ENCODE measurements around the gene PTPRM. TPM values are rescaled to one million over a fixed set of nuclear protein-coding genes. Genes with fewer than 3 reads are reported as not detected.

The PTPRM gene
- total RNA-seq, 4 donors from 2014 or later: 62.7 to 94.0 (median 76.0) TPM

GRCh38 chr18:7571626-7572025, 4.5 kb downstream of the PTPRM start:
- WGBS: 80% methylated on average over 2 of the region's 2 CpGs
- Histone ChIP-seq H3K36me3 (no peaks in the 10 kb centered on the region), H3K4me1 (peaks cover 36 to 56% (median 43%) of the 10 kb centered on the region in 4 donors), H3K4me3 (no peak overlapping the region), H3K9me3 (no peaks in the 10 kb centered on the region), H3K27me3 (no peaks in the 10 kb centered on the region), H3K27ac (replicated peaks in 1 of 4) (no peak overlapping the region)
- DNase-seq (ENCODE audit: extremely low spot score): no peak
- TF ChIP-seq POLR2AphosphoS5 (IDR thresholded peaks at IDR 0.05) (no peak), POLR2A (IDR thresholded peaks at IDR 0.05; ENCODE audit: low read depth) (no peak), CTCF (IDR thresholded peaks at IDR 0.05) (no peak), EP300 (IDR thresholded peaks at IDR 0.05) (no peak)
- intact Hi-C loops (cut with DNase I): loop anchor here (10.0 kb wide), 3 partner anchors 53 to 813 kb away; no protein-coding TSS in a partner anchor

GRCh38 chr18:7572822-7573221, 5.7 kb downstream of the PTPRM start:
- Histone ChIP-seq H3K27me3 (no peaks in the 10 kb centered on the region), H3K4me3 (no peak overlapping the region), H3K27ac (replicated peaks in 1 of 4) (no peak overlapping the region), H3K36me3 (no peaks in the 10 kb centered on the region), H3K9me3 (no peaks in the 10 kb centered on the region), H3K4me1 (peaks cover 38 to 63% (median 51%) of the 10 kb centered on the region in 4 donors)
- intact Hi-C loops (cut with DNase I): loop anchor here (10.0 kb wide), 3 partner anchors 52 to 812 kb away; no protein-coding TSS in a partner anchor
- TF ChIP-seq EP300 (IDR thresholded peaks at IDR 0.05): no peak
- no peak for TF ChIP-seq CTCF (IDR thresholded peaks at IDR 0.05)
- TF ChIP-seq POLR2A (IDR thresholded peaks at IDR 0.05; ENCODE audit: low read depth): no peak
- TF ChIP-seq POLR2AphosphoS5 (IDR thresholded peaks at IDR 0.05): no peak
- DNase-seq (ENCODE audit: extremely low spot score): no peak
- WGBS: 64% methylated on average over 2 of the region's 2 CpGs

- 76% methylated on average over 2 of the region's 2 CpGs for WGBS
- intact Hi-C loops (cut with DNase I): loop anchor here (10.0 kb wide), 3 partner anchors 49 to 809 kb away; no protein-coding TSS in a partner anchor
- peaks cover 35 to 62% (median 52%) of the 10 kb centered on the region in 4 donors for H3K4me1 ChIP-seq
Observed at GRCh38 chr18:7575465-7576028, 8.4 kb downstream of the PTPRM start.

GRCh38 chr18:7576077-7576476, 9.0 kb downstream of the PTPRM start:
- no peaks in the 10 kb centered on the region for H3K36me3 ChIP-seq
- peaks cover 40 to 62% (median 51%) of the 10 kb centered on the region in 4 donors for H3K4me1 ChIP-seq
- no peak for TF ChIP-seq CTCF (IDR thresholded peaks at IDR 0.05)
- TF ChIP-seq POLR2AphosphoS5 (IDR thresholded peaks at IDR 0.05): no peak
- TF ChIP-seq EP300 (IDR thresholded peaks at IDR 0.05): no peak
- no peaks in the 10 kb centered on the region for H3K9me3 ChIP-seq
- H3K27ac ChIP-seq (replicated peaks in 1 of 4): no peak overlapping the region
- no peak overlapping the region for H3K4me3 ChIP-seq
- DNase-seq (ENCODE audit: extremely low spot score): no peak
- intact Hi-C loops (cut with DNase I): loop anchor here (10.0 kb wide), 3 partner anchors 49 to 809 kb away; no protein-coding TSS in a partner anchor
- no peaks in the 10 kb centered on the region for H3K27me3 ChIP-seq

More at GRCh38 chr18:7575465-7576028, 8.4 kb downstream of the PTPRM start:
- H3K9me3 ChIP-seq: no peaks in the 10 kb centered on the region
- H3K27me3 ChIP-seq: no peaks in the 10 kb centered on the region
- DNase-seq (ENCODE audit: extremely low spot score): no peak
- H3K36me3 ChIP-seq: no peaks in the 10 kb centered on the region
- TF ChIP-seq POLR2AphosphoS5 (IDR thresholded peaks at IDR 0.05): no peak
- no peak for TF ChIP-seq CTCF (IDR thresholded peaks at IDR 0.05)
- TF ChIP-seq EP300 (IDR thresholded peaks at IDR 0.05): no peak
- H3K27ac ChIP-seq (replicated peaks in 1 of 4): no peak overlapping the region
- H3K4me3 ChIP-seq: no peak overlapping the region

GRCh38 chr18:7576685-7577084, 9.6 kb downstream of the PTPRM start:
- DNase-seq (ENCODE audit: extremely low spot score): no peak
- Histone ChIP-seq H3K9me3 (no peaks in the 10 kb centered on the region), H3K27ac (replicated peaks in 1 of 4) (no peak overlapping the region), H3K36me3 (no peaks in the 10 kb centered on the region), H3K4me1 (peaks cover 42 to 63% (median 53%) of the 10 kb centered on the region in 4 donors), H3K4me3 (no peak overlapping the region), H3K27me3 (no peaks in the 10 kb centered on the region)
- intact Hi-C loops (cut with DNase I): loop anchor here (10.0 kb wide), 3 partner anchors 48 to 808 kb away; no protein-coding TSS in a partner anchor
- TF ChIP-seq POLR2AphosphoS5 (IDR thresholded peaks at IDR 0.05) (no peak), CTCF (IDR thresholded peaks at IDR 0.05) (no peak), EP300 (IDR thresholded peaks at IDR 0.05) (no peak), POLR2A (IDR thresholded peaks at IDR 0.05; ENCODE audit: low read depth) (no peak)

Data from esophagus muscularis mucosa (tissue), 4 donors.